CD14-positive monocyte (primary cell): ENCODE data around the gene LRP1. TPM values are rescaled to one million over a fixed set of nuclear protein-coding genes. Genes with fewer than 3 reads are reported as not detected.
A peak's percentile ranks its signal among the peaks of the same experiment; 100 is the strongest.

ENCODE experiments used
- DNase-seq, 3 donors: peaks; one replicate each; pipeline ENCODE4 v3.0.0-alpha.2; 2011 to 2022
- H2AFZ ChIP-seq: 2 replicates; pipeline ENCODE4 v1.6.0; 2012; ENCODE audit warnings: mild to moderate bottlenecking, low read depth, low read length, inconsistent platforms; ENCODE audit not compliant: insufficient read depth, poor library complexity, severe bottlenecking
- H3K27ac ChIP-seq, 2 donors: 1 replicate in 1 of 2; 2 replicates in 1 of 2; pipeline ENCODE4 v1.5.1; 2012 to 2013; ENCODE audit warnings: low read length in 2 of 2, control low read depth in 1 of 2, inconsistent platforms in 1 of 2, low read depth in 1 of 2, mild to moderate bottlenecking in 1 of 2
- H3K27me3 ChIP-seq, 2 donors: one replicate each; pipeline versions ENCODE4 v1.6.0 to v1.6.1; 2011 to 2013; ENCODE audit warnings: low read length in 2 of 2; ENCODE audit not compliant: control insufficient read depth in 2 of 2, insufficient read depth in 2 of 2
- H3K36me3 ChIP-seq, 2 donors: replicated peaks in 1 of 2; 1 replicate in 1 of 2; 2 replicates in 1 of 2; pipeline versions ENCODE4 v1.5.1 to v1.6.1; 2012 to 2013; ENCODE audit warnings: low read length in 2 of 2, control low read depth in 1 of 2, inconsistent platforms in 1 of 2, mild to moderate bottlenecking in 1 of 2; ENCODE audit not compliant: insufficient read depth in 2 of 2, control insufficient read depth in 1 of 2
- H3K4me1 ChIP-seq, 2 donors: 1 replicate in 1 of 2; 2 replicates in 1 of 2; pipeline versions ENCODE4 v1.5.1 to v1.6.1; 2012 to 2013; ENCODE audit warnings: low read length in 2 of 2, control low read depth in 1 of 2, inconsistent platforms in 1 of 2, mild to moderate bottlenecking in 1 of 2, moderate library complexity in 1 of 2; ENCODE audit not compliant: insufficient read depth in 2 of 2, control insufficient read depth in 1 of 2
- H3K4me2 ChIP-seq: replicated peaks from 2 replicates; pipeline ENCODE3; 2012; ENCODE audit warnings: low read length, moderate library complexity, mild to moderate bottlenecking; ENCODE audit not compliant: poor library complexity, severe bottlenecking; ENCODE audit errors: extremely low read depth
- H3K4me3 ChIP-seq, 3 experiments: fragments of 200-600 bp in 1 of 3; sonication (generic) in 1 of 3; replicated peaks in 1 of 3; 1 replicate in 2 of 3; 2 replicates in 1 of 3; pipeline ENCODE4 v1.5.1; 2011 to 2013; ENCODE audit warnings: low read length in 3 of 3, mild to moderate bottlenecking in 3 of 3, control low read depth in 2 of 3, low read depth in 2 of 3, inconsistent platforms in 1 of 3, moderate library complexity in 1 of 3
- H3K79me2 ChIP-seq: 2 replicates; pipeline ENCODE4 v1.6.0; 2012; ENCODE audit warnings: mild to moderate bottlenecking, control low read depth, inconsistent platforms, low read length, moderate library complexity; ENCODE audit not compliant: insufficient read depth
- H3K9ac ChIP-seq: 2 replicates; pipeline ENCODE4 v1.6.0; 2017; ENCODE audit warnings: low read length, mild to moderate bottlenecking; ENCODE audit not compliant: insufficient read depth, poor library complexity, severe bottlenecking
- H3K9me3 ChIP-seq, 2 donors: replicated peaks in 1 of 2; 1 replicate in 1 of 2; 2 replicates in 1 of 2; pipeline versions ENCODE4 v1.5.1 to v1.6.1; 2012 to 2013; ENCODE audit warnings: low read length in 2 of 2, control low read depth in 1 of 2; ENCODE audit not compliant: control insufficient read depth in 1 of 2, insufficient read depth in 1 of 2
- H4K20me1 ChIP-seq: 2 replicates; pipeline ENCODE4 v1.6.0; 2012; ENCODE audit warnings: mild to moderate bottlenecking, low read length, control low read depth, moderate library complexity; ENCODE audit not compliant: insufficient read depth
- H3K27ac Mint-ChIP-seq, 7 donors: one replicate each; pipeline ENCODE4 v1.8.0; 2020; ENCODE audit warnings: mild to moderate bottlenecking in 7 of 7, mixed read lengths in 7 of 7, moderate library complexity in 6 of 7, inconsistent platforms in 2 of 7
- H3K27me3 Mint-ChIP-seq, 3 donors: one replicate each; pipeline ENCODE4 v1.8.0; 2021 to 2022; ENCODE audit warnings: low read depth in 3 of 3, mild to moderate bottlenecking in 3 of 3, mixed read lengths in 3 of 3, moderate library complexity in 3 of 3, inconsistent platforms in 1 of 3
- H3K36me3 Mint-ChIP-seq, 2 donors: one replicate each; pipeline ENCODE4 v1.8.0; 2020; ENCODE audit warnings: mixed read lengths in 2 of 2, inconsistent platforms in 1 of 2, mild to moderate bottlenecking in 1 of 2
- H3K4me1 Mint-ChIP-seq: one replicate; pipeline ENCODE4 v1.8.0; 2020; ENCODE audit warnings: mild to moderate bottlenecking, mixed read lengths
- H3K4me3 Mint-ChIP-seq, 2 donors: one replicate each; pipeline ENCODE4 v1.8.0; 2020; ENCODE audit warnings: mild to moderate bottlenecking in 2 of 2, mixed read lengths in 2 of 2, moderate library complexity in 1 of 2
- H3K9me3 Mint-ChIP-seq, 7 donors: one replicate each; pipeline ENCODE4 v1.8.0; 2020 to 2022; ENCODE audit warnings: mixed read lengths in 7 of 7, mild to moderate bottlenecking in 6 of 7, moderate library complexity in 6 of 7, inconsistent platforms in 2 of 7
- CTCF ChIP-seq: fragments of 200-600 bp; IDR thresholded peaks from one replicate; pipeline ENCODE4 v1.8.0; 2022; ENCODE audit warnings: antibody characterized with exemption, mild to moderate bottlenecking
- WGBS: methylation state at CpG from one replicate; pipeline ENCODE4 v1.1.5; 2013; ENCODE audit warnings: missing lambda C conversion rate; ENCODE audit not compliant: insufficient coverage; 5-methylcytosine and 5-hydroxymethylcytosine counted together
- intact Hi-C, 2 donors: fragments of 100-400 bp; cut with micrococcal nuclease; formaldehyde crosslinking; loops; one replicate each; pipeline versions ENCODE4 v1.15.0 to v1.15.1; 2023
- polyA plus RNA-seq, 3 donors: library from polyadenylated mRNA; depleted of rRNA in 1 of 3; unstranded in 2 of 3; stranded (reverse) in 1 of 3; fragments of 300-500 nt in 2 of 3; fragments of >200 nt in 1 of 3; fragmentation: Illumina TruSeq in 2 of 3; gene quantifications; 1 replicate in 2 of 3; 2 replicates in 1 of 3; pipeline ENCODE4 v1.2.3, GENCODE V29; 2012 to 2021

The LRP1 gene
- polyA plus RNA-seq, 3 donors: 5.5 to 246 (median 10.5) TPM

GRCh38 chr12:57227315-57228115 is 99.2 kb downstream of the LRP1 start:
- H3K4me1 ChIP-seq: peaks cover 41 to 53% of the 10 kb centered on the region in 2 donors
- peaks cover 52 to 65% (median 64%) of the 10 kb centered on the region in 3 donors for H3K27me3 Mint-ChIP-seq
- H3K9me3 ChIP-seq: peaks cover 0 to 23% of the 10 kb centered on the region in 2 donors
- H3K36me3 Mint-ChIP-seq: peaks cover 22 to 38% of the 10 kb centered on the region in 2 donors
- H3K27ac Mint-ChIP-seq: no peak overlapping the region
- H4K20me1 ChIP-seq: peaks cover 13% of the 10 kb centered on the region
- H3K4me3 ChIP-seq: peak overlapping the region in 1 of 3 experiments; percentile 14
- H3K9me3 Mint-ChIP-seq: peaks cover 0 to 29% (median 13%) of the 10 kb centered on the region in 7 donors
- 17% methylated on average over 5 of the region's 8 CpGs for WGBS
- no peak for TF ChIP-seq CTCF
- H3K4me3 Mint-ChIP-seq: peak overlapping the region in 1 of 2 donors; percentile 88
- intact Hi-C loops: no loop called here
- peaks cover 56% of the 10 kb centered on the region for H3K4me1 Mint-ChIP-seq
- H3K27me3 ChIP-seq: peaks cover 48 to 55% of the 10 kb centered on the region in 2 donors
- H2AFZ ChIP-seq: no peak overlapping the region
- no peak overlapping the region for H3K9ac ChIP-seq
- no peak for DNase-seq
- peaks cover 22% of the 10 kb centered on the region for H3K79me2 ChIP-seq
- peaks cover 13 to 16% of the 10 kb centered on the region in 2 donors for H3K36me3 ChIP-seq
- H3K27ac ChIP-seq: no peak overlapping the region
- peak overlapping the region; percentile 30 for H3K4me2 ChIP-seq

GRCh38 chr12:57229046-57229633 is 100.9 kb downstream of the LRP1 start:
- peaks cover 0 to 21% (median 8%) of the 10 kb centered on the region in 7 donors for H3K9me3 Mint-ChIP-seq
- H3K27ac Mint-ChIP-seq: peak overlapping the region; percentile 93 to 99 (median 97)
- H3K4me1 ChIP-seq: peaks cover 41 to 60% of the 10 kb centered on the region in 2 donors
- peak overlapping the region; percentile 83 for H2AFZ ChIP-seq
- peak overlapping the region in 2 of 3 experiments; percentile 68 to 91 for H3K4me3 ChIP-seq
- 0% methylated on average over 4 of the region's 9 CpGs for WGBS
- no peak for TF ChIP-seq CTCF
- H3K4me3 Mint-ChIP-seq: peak overlapping the region; percentile 46 to 90
- peaks cover 0 to 14% of the 10 kb centered on the region in 2 donors for H3K9me3 ChIP-seq
- H3K27me3 ChIP-seq: peaks cover 31 to 38% of the 10 kb centered on the region in 2 donors
- DNase-seq: no peak
- peak overlapping the region; percentile 95 for H3K4me2 ChIP-seq
- H4K20me1 ChIP-seq: peaks cover 19% of the 10 kb centered on the region
- H3K4me1 Mint-ChIP-seq: peaks cover 54% of the 10 kb centered on the region
- H3K36me3 ChIP-seq: peaks cover 29 to 32% of the 10 kb centered on the region in 2 donors
- H3K27ac ChIP-seq: peak overlapping the region; percentile 85 to 87
- peak overlapping the region; percentile 80 for H3K9ac ChIP-seq
- H3K79me2 ChIP-seq: peaks cover 22% of the 10 kb centered on the region
- H3K27me3 Mint-ChIP-seq: peaks cover 35 to 49% (median 48%) of the 10 kb centered on the region in 3 donors
- intact Hi-C loops: no loop called here
- peaks cover 35 to 46% of the 10 kb centered on the region in 2 donors for H3K36me3 Mint-ChIP-seq
